NB4 (cell line): ENCODE results near the gene CYTH1.

Source experiments
- DNase-seq: peaks from one replicate; pipeline ENCODE4 v3.0.0; 2010; ENCODE audit warnings: low read depth
- H3K4me3 ChIP-seq: one replicate; pipeline ENCODE4 v1.5.1; 2011; ENCODE audit warnings: mild to moderate bottlenecking, low read depth, low read length, moderate library complexity
- MYC ChIP-seq: IDR thresholded peaks from 2 replicates; pipeline ENCODE4 v1.6.1; 2011; ENCODE audit warnings: low read depth, low read length
- POLR2A ChIP-seq: IDR thresholded peaks from 2 replicates; pipeline ENCODE4 v1.6.1; 2011; ENCODE audit warnings: mild to moderate bottlenecking; ENCODE audit not compliant: insufficient read length; ENCODE audit errors: extremely low read depth
- TF ChIP-seq, protein P1 (sequence below): IDR thresholded peaks from one replicate; pipeline ENCODE4 v1.5.1; 2012; ENCODE audit warnings: low read depth, low read length
- TF ChIP-seq, protein P2 (sequence below): IDR thresholded peaks from 2 replicates; pipeline ENCODE4 v1.6.1; 2011; ENCODE audit warnings: low read depth, low read length

Gene CYTH1

DNA sequence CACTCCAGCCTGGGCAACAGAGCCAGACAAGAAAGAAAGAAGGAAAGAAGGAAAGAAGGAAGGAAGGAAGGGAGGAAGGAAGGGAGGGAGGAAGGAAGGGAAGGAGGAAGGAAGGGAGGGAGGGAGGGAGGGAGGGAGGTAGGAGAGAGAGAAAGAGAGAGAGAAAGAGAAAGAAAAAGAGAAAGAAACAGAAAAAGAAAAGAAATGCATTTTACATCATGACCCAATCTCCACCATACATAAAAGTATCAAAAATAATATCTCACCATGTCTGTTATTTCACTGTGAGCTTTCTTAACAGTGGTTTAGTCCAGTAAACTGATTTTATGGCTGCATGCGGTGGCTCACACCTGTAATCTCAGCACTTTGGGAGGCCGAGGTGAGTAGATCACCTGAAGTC lies 70.0 kb downstream of the CYTH1 start:
- no peak for TF ChIP-seq MYC
- TF ChIP-seq, protein P1, sequence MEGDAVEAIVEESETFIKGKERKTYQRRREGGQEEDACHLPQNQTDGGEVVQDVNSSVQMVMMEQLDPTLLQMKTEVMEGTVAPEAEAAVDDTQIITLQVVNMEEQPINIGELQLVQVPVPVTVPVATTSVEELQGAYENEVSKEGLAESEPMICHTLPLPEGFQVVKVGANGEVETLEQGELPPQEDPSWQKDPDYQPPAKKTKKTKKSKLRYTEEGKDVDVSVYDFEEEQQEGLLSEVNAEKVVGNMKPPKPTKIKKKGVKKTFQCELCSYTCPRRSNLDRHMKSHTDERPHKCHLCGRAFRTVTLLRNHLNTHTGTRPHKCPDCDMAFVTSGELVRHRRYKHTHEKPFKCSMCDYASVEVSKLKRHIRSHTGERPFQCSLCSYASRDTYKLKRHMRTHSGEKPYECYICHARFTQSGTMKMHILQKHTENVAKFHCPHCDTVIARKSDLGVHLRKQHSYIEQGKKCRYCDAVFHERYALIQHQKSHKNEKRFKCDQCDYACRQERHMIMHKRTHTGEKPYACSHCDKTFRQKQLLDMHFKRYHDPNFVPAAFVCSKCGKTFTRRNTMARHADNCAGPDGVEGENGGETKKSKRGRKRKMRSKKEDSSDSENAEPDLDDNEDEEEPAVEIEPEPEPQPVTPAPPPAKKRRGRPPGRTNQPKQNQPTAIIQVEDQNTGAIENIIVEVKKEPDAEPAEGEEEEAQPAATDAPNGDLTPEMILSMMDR, result no peak
- TF ChIP-seq, protein P2, sequence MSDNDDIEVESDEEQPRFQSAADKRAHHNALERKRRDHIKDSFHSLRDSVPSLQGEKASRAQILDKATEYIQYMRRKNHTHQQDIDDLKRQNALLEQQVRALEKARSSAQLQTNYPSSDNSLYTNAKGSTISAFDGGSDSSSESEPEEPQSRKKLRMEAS, result no peak
- no peak for DNase-seq
- no peak overlapping the region for H3K4me3 ChIP-seq

DNA sequence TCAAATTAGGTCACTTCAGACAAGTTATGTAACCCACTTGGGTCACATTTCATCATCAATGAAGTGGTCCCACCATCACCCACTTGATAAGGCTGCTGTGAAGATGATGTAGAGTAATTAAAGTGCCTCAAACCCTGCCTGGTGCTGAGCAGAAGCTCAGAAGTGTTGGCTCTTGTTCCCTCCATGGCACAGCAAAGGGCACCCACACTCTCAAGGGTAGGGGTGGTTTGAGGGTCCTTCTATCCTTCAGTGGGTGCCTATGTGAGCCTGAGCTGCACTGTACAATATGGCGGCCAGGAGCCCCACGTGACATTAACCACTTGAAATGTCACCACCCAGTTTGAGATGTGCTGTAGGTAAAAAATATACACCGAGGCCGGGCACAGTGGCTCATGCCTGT lies 71.5 kb downstream of the CYTH1 start:
- no peak overlapping the region for H3K4me3 ChIP-seq
- TF ChIP-seq, protein P2, result no peak
- no peak for TF ChIP-seq MYC
- no peak for TF ChIP-seq POLR2A
- TF ChIP-seq, protein P1, result no peak
- no peak for DNase-seq

DNA sequence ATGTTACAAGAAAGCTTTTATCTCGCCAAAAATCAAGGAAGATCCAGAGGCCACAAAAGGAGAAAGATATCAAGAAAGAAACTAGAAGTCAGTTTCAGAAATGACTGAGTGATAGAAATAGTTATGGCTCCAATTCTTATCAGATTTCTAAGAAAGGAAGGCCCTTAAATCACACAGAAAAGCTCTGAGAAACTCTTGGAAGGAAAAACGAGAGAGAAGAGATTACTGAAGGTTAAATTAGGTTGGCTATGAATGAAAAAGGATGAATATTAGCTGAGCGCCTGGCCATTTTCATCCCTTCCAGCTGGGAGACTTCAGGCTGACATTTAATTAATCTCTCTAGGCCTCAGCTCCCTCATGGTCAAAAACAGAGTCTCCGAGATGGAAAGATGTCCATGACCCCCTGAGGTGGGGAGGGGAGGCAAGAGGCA lies 72.3 kb downstream of the CYTH1 start:
- no peak for DNase-seq
- no peak overlapping the region for H3K4me3 ChIP-seq
- TF ChIP-seq, protein P2, result no peak
- no peak for TF ChIP-seq MYC
- TF ChIP-seq, protein P1, result no peak
- no peak for TF ChIP-seq POLR2A

DNA sequence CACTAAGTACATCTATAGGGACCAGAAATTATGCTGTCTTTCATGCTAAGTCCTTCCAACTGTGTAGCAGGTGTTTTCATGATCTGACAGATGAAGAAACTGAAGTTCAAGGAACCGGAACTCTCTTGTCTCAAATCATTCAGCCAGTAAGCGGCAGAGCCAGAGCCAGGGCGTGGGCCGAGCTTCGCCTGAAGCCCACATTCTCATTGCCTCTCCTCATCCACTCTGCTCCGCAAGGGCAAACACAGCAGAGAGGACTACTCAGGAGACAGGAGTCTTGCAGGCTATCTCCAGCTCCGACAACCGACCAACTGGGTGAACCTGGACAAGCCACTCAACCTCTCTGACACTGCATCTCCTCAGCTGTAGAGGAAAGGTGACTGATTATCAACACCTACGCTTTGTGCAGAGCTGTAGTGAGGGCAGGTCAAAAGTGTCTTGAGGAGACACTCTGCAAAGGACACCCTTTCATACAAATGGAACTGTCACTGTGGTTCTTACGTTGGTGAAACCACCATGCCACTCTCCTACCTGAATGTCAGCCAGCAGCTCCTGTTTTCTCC lies 72.9 kb downstream of the CYTH1 start:
- H3K4me3 ChIP-seq, result no peak overlapping the region
- DNase-seq, result no peak
- TF ChIP-seq POLR2A (no peak), MYC (no peak)
- TF ChIP-seq, protein P2, result no peak
- TF ChIP-seq, protein P1, result no peak

DNA sequence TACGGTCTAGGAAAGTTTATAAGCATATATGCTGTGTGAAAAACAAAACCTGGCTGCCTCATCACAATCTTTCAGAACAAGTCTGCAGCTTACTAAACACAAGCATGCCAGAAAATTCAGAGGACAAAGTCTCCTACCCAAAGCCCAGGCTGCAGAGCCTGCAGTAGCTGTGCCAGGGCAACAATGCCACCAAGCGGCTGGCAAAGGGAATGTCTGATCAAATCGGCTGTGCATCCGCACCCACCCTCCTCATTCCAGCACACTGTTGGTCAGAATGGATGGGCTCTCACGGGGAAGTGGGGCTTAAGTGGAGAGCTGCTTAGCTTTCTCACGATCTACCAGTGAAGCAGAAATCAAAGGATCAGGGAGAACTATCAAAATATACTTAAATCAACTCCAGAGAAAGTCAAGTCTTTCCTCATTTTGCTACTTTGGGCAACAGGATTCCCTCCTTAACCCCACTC lies 73.5 kb downstream of the CYTH1 start:
- peak; percentile 79 for DNase-seq
- H3K4me3 ChIP-seq, result no peak overlapping the region

More for the DNA sequence above, 73.5 kb downstream of the CYTH1 start:
- TF ChIP-seq, protein P1, result peak; percentile 80
- TF ChIP-seq, protein P2, result no peak
